ENCODE data around the gene ZSWIM6.
"Not testable (repeated sequence)": the region's sequence is repeated elsewhere in the genome, so short reads cannot be mapped to it uniquely, and the experiment has no call there.

Gene ZSWIM6

GRCh38 chr5:61407706-61408270 lies 75.7 kb downstream of the ZSWIM6 start:
- no peak for DNase-seq (ENCODE audit: low read depth in 2 of 2)

- DNase-seq (ENCODE audit: low read depth in 2 of 2) = peak; percentile 99
These were observed 76.6 kb downstream of the ZSWIM6 start for GRCh38 chr5:61408476-61409168.

- peak; percentile 84 for DNase-seq (ENCODE audit: low read depth in 2 of 2)
These were observed 77.5 kb downstream of the ZSWIM6 start for GRCh38 chr5:61409568-61409967.

GRCh38 chr5:61410811-61411210 lies 78.8 kb downstream of the ZSWIM6 start:
- DNase-seq (ENCODE audit: low read depth in 2 of 2) = no peak

GRCh38 chr5:61412361-61412760 lies 80.3 kb downstream of the ZSWIM6 start:
- no peak for DNase-seq (ENCODE audit: low read depth in 2 of 2)

- not testable (repeated sequence) for DNase-seq (ENCODE audit: low read depth in 2 of 2)
These were observed 81.1 kb downstream of the ZSWIM6 start for GRCh38 chr5:61413205-61413604.

- DNase-seq (ENCODE audit: low read depth in 2 of 2) = no peak
These were observed 82.7 kb downstream of the ZSWIM6 start for GRCh38 chr5:61414806-61415205.

- DNase-seq (ENCODE audit: low read depth in 2 of 2) = no peak
These were observed 84.0 kb downstream of the ZSWIM6 start for GRCh38 chr5:61416010-61416409.

GRCh38 chr5:61416420-61416819 lies 84.4 kb downstream of the ZSWIM6 start:
- DNase-seq (ENCODE audit: low read depth in 2 of 2) = no peak

GRCh38 chr5:61417340-61417739 lies 85.3 kb downstream of the ZSWIM6 start:
- DNase-seq (ENCODE audit: low read depth in 2 of 2) = no peak

- no peak for DNase-seq (ENCODE audit: low read depth in 2 of 2)
These were observed 85.8 kb downstream of the ZSWIM6 start for GRCh38 chr5:61417851-61418250.

- no peak for DNase-seq (ENCODE audit: low read depth in 2 of 2)
These were observed 87.0 kb downstream of the ZSWIM6 start for GRCh38 chr5:61419106-61419505.

- DNase-seq (ENCODE audit: low read depth in 2 of 2) = no peak
These were observed 88.0 kb downstream of the ZSWIM6 start for GRCh38 chr5:61420016-61420415.

GRCh38 chr5:61421262-61421661 lies 89.2 kb downstream of the ZSWIM6 start:
- not testable (repeated sequence) for DNase-seq (ENCODE audit: low read depth in 2 of 2)

GRCh38 chr5:61423487-61424145 lies 91.6 kb downstream of the ZSWIM6 start:
- no peak for DNase-seq (ENCODE audit: low read depth in 2 of 2)

- DNase-seq (ENCODE audit: low read depth in 2 of 2) = no peak
These were observed 93.9 kb downstream of the ZSWIM6 start for GRCh38 chr5:61425918-61426317.

GRCh38 chr5:61429906-61430305 lies 97.8 kb downstream of the ZSWIM6 start:
- no peak for DNase-seq (ENCODE audit: low read depth in 2 of 2)

- no peak for DNase-seq (ENCODE audit: low read depth in 2 of 2)
These were observed 100.0 kb downstream of the ZSWIM6 start for GRCh38 chr5:61431923-61432620.

GRCh38 chr5:61435368-61435767 lies 103.3 kb downstream of the ZSWIM6 start:
- DNase-seq (ENCODE audit: low read depth in 2 of 2) = no peak

GRCh38 chr5:61438298-61438970 lies 106.4 kb downstream of the ZSWIM6 start:
- no peak for DNase-seq (ENCODE audit: low read depth in 2 of 2)

- DNase-seq (ENCODE audit: low read depth in 2 of 2) = no peak
These were observed 108.0 kb downstream of the ZSWIM6 start for GRCh38 chr5:61440086-61440485.

GRCh38 chr5:61440596-61440995 lies 108.5 kb downstream of the ZSWIM6 start:
- DNase-seq (ENCODE audit: low read depth in 2 of 2) = no peak

All from fibroblast of skin of left biceps (primary cell).